ENCODE results near the gene APPL1. TPM values are rescaled to one million over a fixed set of nuclear protein-coding genes. Genes with fewer than 3 reads are reported as not detected.

APPL1 gene
- total RNA-seq, 120 experiments from 2014 or later = 40.9 to 68.5 (median 56.2) TPM

Other genes with a start within 250 kb of the APPL1 start
- gene SPATA12, start 167.1 kb upstream of the APPL1 start, total RNA-seq = under 1 TPM in 2 of 120 experiments, not detected in 118; 0.19 to 0.22 TPM
- gene IL17RD, start 62.4 kb upstream of the APPL1 start, total RNA-seq = 10 to 100 TPM in 34 of 120 experiments, 1 to 10 TPM in 86; 4.1 to 18.6 (median 8.8) TPM
- 1 to 10 TPM in 54 of 120 experiments, under 1 TPM in 34, not detected in 32; 0.43 to 4.2 (median 1.1) TPM for gene HESX1, start 27.8 kb upstream of the APPL1 start, total RNA-seq
- gene ASB14, start 65.0 kb downstream of the APPL1 start, total RNA-seq = under 1 TPM in 4 of 120 experiments, not detected in 116; 0.15 to 0.54 (median 0.24) TPM